Ramos (cell line): ENCODE results near the gene UTS2R.

Experiments
- in situ Hi-C: fragments of 300-500 bp; cut with MboI; formaldehyde crosslinking; loops from one replicate; pipeline ENCODE4 v1.14.3; 2022; ENCODE audit warnings: low sequenced_read_pairs; ENCODE audit not compliant: unreplicated experiment

Gene UTS2R

DNA sequence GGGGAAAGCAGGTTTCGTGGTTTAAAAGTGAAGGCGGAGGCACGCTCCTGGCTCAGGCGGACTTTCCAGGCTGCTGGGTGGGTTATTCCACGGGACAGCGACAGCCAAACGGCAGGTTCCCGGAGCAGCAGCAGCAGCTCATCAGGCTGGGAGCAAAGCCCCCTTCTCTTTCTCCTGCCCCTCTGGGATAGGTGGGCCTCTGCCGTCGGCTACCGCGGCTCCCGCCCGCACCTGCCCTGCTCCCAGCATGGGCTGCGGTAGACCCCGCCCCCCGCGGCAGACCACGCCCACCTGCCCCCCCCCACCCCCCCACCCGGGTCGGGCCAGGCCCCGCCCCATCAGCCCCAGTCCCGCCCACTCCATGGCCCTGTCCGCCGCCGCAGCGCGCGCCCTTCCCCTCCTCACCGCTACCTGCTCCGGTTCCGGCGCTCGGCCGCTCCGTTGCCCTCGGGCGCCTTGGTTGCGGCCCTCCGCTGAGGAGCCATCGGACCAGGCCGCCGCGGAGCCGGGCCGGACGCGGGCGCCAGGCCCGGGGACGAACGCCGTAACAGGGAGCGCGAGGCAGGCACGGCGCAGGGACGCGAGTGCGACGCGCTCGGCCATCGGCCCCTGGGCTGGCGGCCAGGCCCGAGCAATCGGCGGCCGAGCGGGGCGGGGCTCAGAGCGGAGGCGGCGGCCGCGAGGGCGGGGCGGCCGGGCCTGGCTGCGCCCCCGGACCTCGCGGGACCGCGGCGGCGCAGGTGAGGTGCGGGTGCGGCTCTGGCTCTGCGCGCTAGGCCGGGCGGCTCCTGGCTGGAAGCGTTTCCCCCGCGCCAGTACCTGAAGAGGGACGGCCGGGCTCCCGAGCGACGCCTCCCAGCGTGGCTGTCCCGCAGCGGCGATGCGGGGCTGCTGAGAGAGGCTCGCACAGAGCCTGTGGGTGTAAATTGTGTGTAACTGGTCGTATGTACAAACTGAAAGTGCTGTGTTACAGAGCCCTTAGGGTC is 46.7 kb downstream of the UTS2R start, which contains the start of the genes HEXD and OGFOD3:
Gene HEXD, plus strand, starts transcription at position 347 of the 986 bp plus-strand sequence. CDS start 1,453 bp downstream, outside the sequence.
Gene OGFOD3, minus strand, starts transcription at position 586 of the 986 bp plus-strand sequence. Its CDS starts 101 bp downstream, at position 485.
- in situ Hi-C loops, result no loop called here

DNA sequence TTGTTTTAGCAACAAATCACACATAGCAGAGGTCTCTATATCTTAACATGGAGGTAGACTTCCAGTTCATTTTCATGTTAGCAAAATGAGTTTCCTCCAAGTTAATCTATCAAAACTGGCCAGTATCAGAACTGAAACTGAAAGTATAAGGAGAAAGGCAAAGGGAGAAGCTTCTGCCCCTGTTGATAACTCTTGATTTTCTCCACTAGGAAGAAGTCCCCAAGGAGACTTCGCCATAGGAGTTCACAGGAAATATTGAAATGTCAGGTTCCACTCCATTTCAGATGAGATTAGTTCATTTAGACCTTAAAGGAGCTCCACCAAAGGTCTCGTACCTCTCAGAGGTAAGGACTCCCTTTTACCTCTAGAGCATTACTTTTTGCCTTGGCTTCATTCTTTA is 48.0 kb downstream of the UTS2R start:
- in situ Hi-C loops, result no loop called here

DNA sequence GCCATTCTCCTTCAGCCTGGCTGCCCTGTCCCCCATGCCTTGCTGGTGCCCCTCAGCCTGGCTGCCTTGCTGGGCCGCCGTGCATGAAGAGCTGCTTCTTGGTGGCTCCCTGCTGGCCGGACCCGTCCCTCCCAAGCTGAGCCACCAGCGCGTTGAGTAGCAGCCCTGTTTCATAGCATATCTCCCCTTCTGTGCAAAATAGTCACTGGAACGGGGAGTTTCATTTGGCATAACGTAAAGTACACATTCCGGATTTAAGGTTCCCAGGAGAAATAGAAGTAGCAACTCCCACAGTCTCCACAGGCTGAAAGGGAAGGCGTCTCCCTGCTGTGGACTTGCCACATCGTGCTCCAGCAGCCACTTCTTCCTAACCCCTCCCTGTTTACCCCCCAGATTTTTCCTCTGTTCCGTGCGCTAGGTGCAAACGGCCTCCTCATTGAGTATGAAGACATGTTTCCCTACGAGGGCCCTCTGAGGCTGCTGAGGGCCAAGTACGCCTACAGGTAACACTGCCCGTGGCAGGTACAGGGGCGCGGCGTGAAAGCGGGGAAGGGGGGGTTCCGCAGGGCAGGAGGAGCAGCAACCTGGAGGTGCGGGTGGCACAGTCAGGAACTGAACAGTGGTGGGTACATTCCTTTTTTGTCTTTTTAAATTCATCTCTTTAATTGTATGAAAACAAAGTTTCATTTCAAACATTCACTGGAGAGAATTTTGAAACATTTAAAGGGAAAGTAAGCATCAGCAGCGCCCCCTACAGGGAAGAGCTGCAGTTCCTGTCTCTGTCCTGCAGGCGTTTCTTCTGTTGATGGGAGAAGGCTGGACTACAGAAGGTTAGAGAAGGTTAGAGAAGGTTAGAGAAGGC is 52.7 kb downstream of the UTS2R start:
- in situ Hi-C loops, result no loop called here

DNA sequence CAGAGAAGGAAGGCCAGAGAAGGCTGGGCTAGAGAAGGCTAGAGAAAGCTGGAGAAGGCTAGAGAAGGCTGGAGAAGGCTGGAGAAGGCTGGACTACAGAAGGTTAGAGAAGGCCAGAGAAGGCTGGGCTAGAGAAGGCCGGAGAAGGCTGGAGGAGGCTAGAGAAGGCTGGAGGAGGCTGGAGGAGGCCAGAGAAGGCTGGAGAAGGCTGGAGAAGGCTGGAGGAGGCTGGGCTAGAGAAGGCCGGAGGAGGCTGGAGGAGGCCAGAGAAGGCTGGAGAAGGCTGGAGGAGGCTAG is 53.2 kb downstream of the UTS2R start:
- in situ Hi-C loops, result no loop called here
